Activated CD8-positive, alpha-beta memory T cell treated with anti-CD3 and anti-CD28 coated beads, Interleukin-2, amount 50 U/mL, for 1 hour (primary cell): ENCODE measurements around the gene NTN4.
"Not testable (repeated sequence)": the region's sequence is repeated elsewhere in the genome, so short reads cannot be mapped to it uniquely, and the experiment has no call there.

Experiments
- DNase-seq: peaks from one replicate; pipeline ENCODE4 v3.0.0-alpha.2; 2020; ENCODE audit errors: extremely low read depth

The NTN4 gene

DNA sequence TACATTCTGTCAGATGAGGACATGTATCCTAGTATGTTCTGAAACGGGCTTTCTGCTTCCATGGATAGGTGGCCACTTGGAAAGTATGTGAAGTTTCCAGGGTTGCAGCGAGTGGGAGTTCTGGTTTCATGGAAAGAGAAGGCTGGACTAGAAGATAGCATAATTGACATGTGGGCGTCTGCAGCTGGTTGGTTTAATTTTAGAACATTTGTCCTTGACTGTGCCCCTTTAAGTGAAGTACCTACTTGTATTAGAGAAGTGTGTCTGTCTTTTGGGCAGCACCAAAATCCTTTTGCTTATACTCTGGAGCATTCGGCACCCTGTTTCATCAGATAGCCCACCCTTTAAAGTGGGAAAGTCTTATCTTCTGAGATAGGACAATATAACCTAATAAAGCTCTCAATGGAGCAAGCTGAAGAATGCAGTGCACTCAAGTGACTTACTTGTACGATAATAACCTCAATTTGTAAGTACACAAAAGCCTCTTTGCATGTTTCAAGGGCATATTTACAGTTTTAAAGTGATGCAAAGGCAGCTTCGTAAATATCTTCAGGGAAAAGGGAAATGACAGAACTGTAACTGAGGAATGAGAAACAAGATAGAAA is 35.2 kb downstream of the NTN4 start:
- DNase-seq, result no peak

- DNase-seq, result not testable (repeated sequence)
Observed at GRCh38 chr12:95746062-95746461, 44.5 kb downstream of the NTN4 start.

- DNase-seq, result no peak
Observed at GRCh38 chr12:95742586-95742985, 48.0 kb downstream of the NTN4 start.

GRCh38 chr12:95741635-95742034 is 48.9 kb downstream of the NTN4 start:
- no peak for DNase-seq

DNA sequence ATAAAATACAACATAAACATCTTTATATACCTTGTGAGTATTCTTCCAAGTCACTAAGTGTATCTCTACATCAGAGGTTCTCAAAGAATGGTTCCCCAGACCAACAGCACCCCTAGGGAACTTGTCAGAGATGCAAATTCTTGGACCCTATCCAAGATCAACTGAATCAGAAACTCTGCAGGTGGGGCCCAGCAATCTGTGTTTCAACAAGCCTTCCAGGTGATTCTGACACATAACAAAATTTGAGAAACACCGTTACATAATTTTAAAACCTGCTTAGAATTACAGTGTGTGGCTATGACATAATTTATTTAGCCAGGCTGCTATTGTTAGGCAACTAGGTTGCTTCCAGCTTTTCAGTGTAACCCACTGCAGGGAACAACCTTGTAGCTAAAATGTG is 49.8 kb downstream of the NTN4 start:
- no peak for DNase-seq

GRCh38 chr12:95739561-95740313 is 50.8 kb downstream of the NTN4 start:
- no peak for DNase-seq

- DNase-seq, result no peak
Observed at GRCh38 chr12:95738024-95738611, 52.4 kb downstream of the NTN4 start.

- no peak for DNase-seq
Observed at GRCh38 chr12:95736631-95737030, 53.9 kb downstream of the NTN4 start.

DNA sequence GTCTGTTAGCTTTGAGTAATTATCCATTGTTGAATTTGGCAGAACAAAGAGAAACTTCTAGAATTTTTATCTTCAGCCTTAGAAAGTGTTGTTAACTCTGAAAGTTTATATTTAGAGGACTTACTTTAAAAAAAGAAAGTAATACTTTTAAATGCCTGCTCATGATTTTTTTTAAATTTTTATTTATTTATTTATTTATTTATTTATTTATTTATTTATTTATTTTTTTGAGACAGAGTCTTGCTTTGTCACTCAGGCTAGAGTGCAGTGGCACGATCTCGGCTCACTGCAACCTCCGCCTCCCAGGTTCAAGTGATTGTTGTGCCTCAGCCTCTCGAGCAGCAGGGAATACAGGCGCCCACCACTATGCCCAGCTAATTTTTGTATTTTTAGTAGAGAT is 54.8 kb downstream of the NTN4 start:
- not testable (repeated sequence) for DNase-seq

DNA sequence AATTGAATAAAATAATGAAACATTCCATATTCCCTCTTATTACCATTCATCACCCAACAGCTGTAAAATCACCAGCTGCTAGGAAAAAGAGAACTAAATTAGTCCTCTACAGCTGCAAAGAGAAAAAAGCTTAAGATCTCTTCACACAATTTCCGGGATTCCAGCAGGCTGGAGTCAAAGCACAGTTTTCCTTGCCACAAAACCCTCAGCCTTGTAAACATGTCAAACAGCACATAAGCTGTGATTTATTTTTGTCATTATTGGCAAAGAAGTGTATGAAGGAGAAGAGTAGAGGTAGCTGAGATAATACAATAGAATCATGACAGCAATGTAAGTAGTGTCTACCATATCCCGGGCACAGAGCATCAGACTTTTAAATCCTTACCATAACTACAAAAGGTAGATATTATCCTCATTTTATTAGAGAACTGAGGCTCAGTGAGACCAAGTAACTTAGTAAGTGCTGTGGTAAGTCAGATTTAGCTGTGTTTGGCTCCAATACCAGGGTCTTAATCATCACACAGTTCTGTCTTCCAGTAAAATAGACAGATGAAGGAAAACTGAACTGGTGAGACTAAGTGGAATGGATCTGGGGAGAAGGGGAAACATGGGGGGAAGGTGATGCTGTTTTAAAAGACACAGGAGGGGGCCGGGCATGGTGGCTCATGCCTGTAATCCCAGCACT is 57.3 kb downstream of the NTN4 start:
- no peak for DNase-seq

DNA sequence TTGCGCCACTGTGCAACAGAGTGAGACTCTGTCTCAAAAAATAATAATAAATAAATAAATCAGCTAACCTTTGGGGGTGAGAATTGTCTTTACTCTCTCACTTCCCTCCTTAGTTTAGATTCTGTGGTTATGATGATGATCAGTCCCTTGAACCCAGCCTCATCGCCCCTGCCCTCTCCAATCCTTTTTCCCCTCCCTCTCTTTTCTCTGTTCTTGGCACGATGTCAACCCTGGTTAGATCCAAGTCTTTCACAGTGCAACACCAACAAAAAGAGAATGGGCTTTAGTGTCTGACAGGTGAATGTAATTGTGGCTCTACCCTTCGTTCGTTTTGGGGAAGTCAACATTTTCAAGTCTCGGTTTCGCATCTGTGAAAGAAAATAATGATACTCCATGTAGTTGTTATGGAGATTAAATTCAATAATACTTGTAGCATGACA is 59.0 kb downstream of the NTN4 start:
- DNase-seq, result no peak

- no peak for DNase-seq
Observed at GRCh38 chr12:95730457-95730856, 60.1 kb downstream of the NTN4 start.

GRCh38 chr12:95726903-95727302 is 63.7 kb downstream of the NTN4 start:
- DNase-seq, result no peak

DNA sequence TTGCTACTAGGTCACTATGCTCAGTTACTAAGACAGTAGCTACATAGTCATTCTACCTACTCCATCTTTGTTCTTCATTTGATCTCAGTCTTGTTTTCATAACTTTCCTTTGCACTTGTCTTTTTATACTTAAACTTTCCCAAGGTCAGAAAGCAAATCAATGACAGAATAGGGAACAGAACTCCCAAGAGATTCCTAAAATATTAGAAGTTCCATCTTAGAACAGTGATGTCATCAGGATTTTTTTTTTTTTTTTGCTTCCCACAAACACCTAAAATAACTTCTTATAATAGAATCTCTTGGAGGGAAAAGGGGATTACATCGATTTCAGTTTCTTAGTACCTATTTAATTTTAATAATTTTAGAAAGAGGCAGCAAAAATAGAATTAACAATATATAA is 65.8 kb downstream of the NTN4 start:
- no peak for DNase-seq

DNA sequence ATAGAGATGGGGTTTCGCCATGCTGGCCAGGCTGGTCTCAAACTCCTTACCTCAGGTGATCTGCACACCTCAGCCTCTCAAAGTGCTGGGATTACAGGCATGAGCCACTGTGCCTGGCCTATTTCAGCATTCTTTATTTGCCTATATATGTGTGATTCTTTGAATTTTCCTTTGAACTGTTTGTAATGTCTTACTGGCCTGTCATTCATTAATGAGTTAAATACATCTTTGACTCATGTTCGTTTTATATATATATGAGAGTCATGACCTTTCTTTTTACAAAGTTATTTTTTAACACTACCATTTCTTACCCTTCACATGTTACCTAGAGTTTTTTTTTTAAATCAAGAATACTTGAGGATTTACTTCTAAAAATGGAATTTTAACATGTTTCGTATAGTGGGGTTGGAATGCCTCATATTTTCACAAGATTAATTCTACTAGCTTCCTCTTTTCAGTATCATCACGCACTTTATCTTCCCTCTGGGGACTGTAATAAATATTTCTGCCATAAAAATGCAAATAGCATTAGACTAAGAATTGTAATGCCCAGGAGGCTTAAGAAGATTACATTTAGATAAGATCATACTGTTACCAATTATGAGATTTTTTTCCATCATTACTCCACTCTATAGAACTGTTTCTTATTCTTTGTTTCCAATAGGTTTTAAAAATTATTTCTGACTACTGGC is 66.7 kb downstream of the NTN4 start:
- no peak for DNase-seq

GRCh38 chr12:95721320-95721719 is 69.2 kb downstream of the NTN4 start:
- no peak for DNase-seq

DNA sequence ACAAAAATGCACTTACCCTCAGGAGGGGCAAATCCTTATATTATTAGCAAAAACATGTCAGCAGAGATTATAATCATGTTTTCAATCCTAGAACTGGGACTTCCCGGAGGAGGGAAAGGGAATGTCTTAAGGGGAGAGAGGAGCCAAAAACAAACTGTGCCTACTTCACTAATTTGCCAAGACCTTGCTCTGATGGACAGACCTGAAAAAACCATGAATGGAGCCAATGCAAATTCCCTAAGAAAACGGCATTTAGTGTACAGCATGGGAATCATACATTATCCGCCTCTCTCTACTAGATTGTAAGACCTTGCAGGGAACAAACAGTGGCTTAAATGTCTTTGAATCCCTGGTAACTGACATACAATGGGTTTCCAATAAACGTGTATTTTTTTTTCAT is 70.4 kb downstream of the NTN4 start:
- no peak for DNase-seq

- DNase-seq, result no peak
Observed at GRCh38 chr12:95718772-95719171, 71.8 kb downstream of the NTN4 start.

DNA sequence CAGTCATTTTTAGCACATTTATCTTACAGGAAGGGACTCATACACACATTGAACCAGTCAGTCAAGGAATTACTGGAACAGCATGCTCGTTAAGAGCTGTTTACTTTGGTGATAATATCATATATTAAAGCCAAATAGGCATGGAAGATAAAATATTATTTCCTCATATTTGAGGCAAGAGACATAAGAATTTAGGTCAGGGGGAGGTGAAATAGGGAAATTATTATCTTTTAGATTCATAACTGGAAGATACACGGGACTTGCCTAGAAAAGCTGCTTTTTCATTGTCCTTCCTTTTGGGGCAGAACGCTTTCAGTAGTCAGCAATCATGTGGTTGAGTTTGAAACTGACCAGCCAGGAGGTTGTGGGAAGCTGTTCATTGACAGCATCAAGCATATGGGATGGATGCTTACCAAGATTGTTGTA is 72.5 kb downstream of the NTN4 start:
- DNase-seq, result no peak

DNA sequence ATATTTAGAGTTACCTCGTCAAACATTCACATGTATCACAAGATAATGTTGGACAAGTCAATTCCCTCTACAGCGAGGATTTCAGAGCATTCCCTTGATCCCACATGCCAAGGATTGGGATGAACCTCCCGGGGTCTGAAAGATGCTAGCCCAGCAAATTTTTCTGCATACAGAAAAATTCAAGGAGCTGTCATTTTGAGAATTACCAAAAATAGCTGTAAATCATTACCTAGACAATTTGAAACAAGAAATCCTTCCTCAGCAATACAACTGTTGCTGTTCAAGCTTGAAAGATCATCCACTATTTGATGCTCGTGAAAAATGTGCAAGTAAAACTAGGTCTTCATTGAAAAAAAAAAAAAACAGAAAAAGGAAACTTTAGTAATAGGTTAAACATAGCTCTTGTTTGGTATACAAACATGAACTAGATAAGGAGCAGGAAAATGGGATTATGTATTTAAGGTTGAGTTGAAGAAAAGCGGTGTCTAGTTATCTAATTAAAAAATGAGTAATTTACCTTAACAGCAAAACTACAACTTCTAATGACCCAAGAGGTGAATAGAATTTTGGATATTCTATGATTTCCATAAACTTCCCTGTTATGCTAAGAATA is 73.1 kb downstream of the NTN4 start:
- DNase-seq, result no peak

- no peak for DNase-seq
Observed at GRCh38 chr12:95715177-95715576, 75.4 kb downstream of the NTN4 start.

DNA sequence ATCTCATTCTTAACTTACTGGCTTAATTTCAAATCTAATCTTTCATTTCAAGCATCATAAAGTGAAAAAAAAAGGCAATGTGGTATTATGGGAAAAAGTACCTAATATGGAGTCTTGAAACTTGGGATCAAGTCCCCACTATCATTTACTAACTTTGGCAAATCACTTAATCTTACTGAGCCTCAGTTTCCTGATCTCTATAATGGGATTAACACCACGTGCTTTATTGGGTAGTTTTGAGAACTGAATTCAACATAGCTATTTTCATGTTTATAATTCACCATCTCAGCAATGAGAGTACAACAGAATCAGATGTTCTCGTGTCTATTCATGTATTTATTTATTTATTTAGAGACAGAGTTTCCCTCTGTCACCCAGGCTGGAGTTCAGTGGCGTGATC is 78.3 kb downstream of the NTN4 start:
- no peak for DNase-seq
